A549 (cell line): ENCODE results near the gene CACNA2D2. TPM values are rescaled to one million over a fixed set of nuclear protein-coding genes. Genes with fewer than 3 reads are reported as not detected.

ENCODE experiments used
- ATAC-seq, 2 experiments: fragments of 200-7000 bp in 1 of 2; fragments of >200 bp in 1 of 2; cut with Nextera tagmentation in 1 of 2; cut with Tn5 transposase in 1 of 2; 3 replicates each; pipeline versions ENCODE4 v1.8.0 to v1.9.1; 2018 to 2020; ENCODE audit warnings: mild to moderate bottlenecking in 1 of 2, moderate library complexity in 1 of 2
- CTCF ChIA-PET: fragments of 300-600 bp; sonication (Branson Sonifier 250); formaldehyde crosslinking; extraction: SDS; loops from one replicate; lab custom pipeline; 2021; ENCODE audit warnings: antibody characterized with exemption, inconsistent platforms; lab: Yijun Ruan, JAX
- POLR2A ChIA-PET: fragments of 350-600 bp; formaldehyde crosslinking; extraction: SDS; loops from one replicate; lab custom pipeline; 2021; ENCODE audit warnings: antibody characterized with exemption, inconsistent platforms; lab: Yijun Ruan, JAX
- DNase-seq, 2 experiments: peaks; one replicate each; pipeline versions ENCODE4 v3.0.0 to v3.0.0-alpha.2; 2011 to 2016; ENCODE audit warnings: low read depth in 1 of 2, low spot score in 1 of 2
- FAIRE-seq: peaks from 2 replicates; lab custom pipeline; 2011; peaks lifted over from hg19 to GRCh38; lab: Jason Lieb, UNC
- H3K27ac ChIP-seq, 2 experiments: fragments of >200 bp; sonication (Bioruptor Twin); formaldehyde crosslinking; 3 replicates each; pipeline ENCODE4 v1.5.1; 2016 to 2017
- H3K4me1 ChIP-seq: fragments of >200 bp; sonication (Bioruptor Twin); formaldehyde crosslinking; 3 replicates; pipeline ENCODE4 v1.6.1; 2016
- H3K4me2 ChIP-seq: fragments of >200 bp; sonication (Bioruptor Twin); formaldehyde crosslinking; 3 replicates; pipeline ENCODE4 v1.6.1; 2016
- H3K4me3 ChIP-seq: fragments of >200 bp; sonication (Bioruptor Twin); formaldehyde crosslinking; 3 replicates; pipeline ENCODE4 v1.5.1; 2016
- H3K9me3 ChIP-seq: fragments of >200 bp; sonication (Bioruptor Twin); formaldehyde crosslinking; 3 replicates; pipeline ENCODE4 v1.6.1; 2016
- CEBPB ChIP-seq, 2 experiments: fragments of >200 bp in 1 of 2; sonication (Bioruptor Twin) in 1 of 2; formaldehyde crosslinking in 1 of 2; IDR thresholded peaks; 2 replicates each; pipeline ENCODE4 v1.6.1; 2012 to 2016
- EHF ChIP-seq: fragments of 250-450 bp; sonication (Bioruptor Pico); IDR thresholded peaks from 2 replicates; pipeline ENCODE4 v1.5.0; 2020; ENCODE audit warnings: mild to moderate bottlenecking
- EHMT2 ChIP-seq: fragments of 200-600 bp; sonication (generic); IDR thresholded peaks from 2 replicates; pipeline ENCODE4 v1.6.1; 2016; ENCODE audit warnings: antibody characterized with exemption, low read depth, mild to moderate bottlenecking, moderate library complexity
- ELK1 ChIP-seq: fragments of 150-350 bp; IDR thresholded peaks from 2 replicates; pipeline ENCODE4 v1.6.1; 2014; ENCODE audit warnings: low read depth, mild to moderate bottlenecking, low read length
- FOSL2 ChIP-seq, 2 experiments: fragments of 450-650 bp in 1 of 2; fragments of >200 bp in 1 of 2; sonication (Bioruptor Twin) in 1 of 2; formaldehyde crosslinking; IDR thresholded peaks; 2 replicates each; pipeline versions ENCODE4 v1.5.0 to v1.6.1; 2016 to 2020; ENCODE audit warnings: mild to moderate bottlenecking in 1 of 2, moderate library complexity in 1 of 2
- HDAC2 ChIP-seq: fragments of 200-600 bp; sonication (generic); IDR thresholded peaks from 2 replicates; pipeline ENCODE4 v1.6.1; 2016
- HEYL ChIP-seq: fragments of 250-450 bp; sonication (Bioruptor Pico); IDR thresholded peaks from 2 replicates; pipeline ENCODE4 v1.8.0; 2021; ENCODE audit warnings: mild to moderate bottlenecking, moderate library complexity
- HOXB13 ChIP-seq: fragments of 250-450 bp; sonication (Bioruptor Pico); IDR thresholded peaks from 2 replicates; pipeline ENCODE4 v1.5.0; 2020; ENCODE audit warnings: low read depth, mild to moderate bottlenecking, moderate library complexity
- KDM1A ChIP-seq: fragments of 200-600 bp; sonication (generic); IDR thresholded peaks from 2 replicates; pipeline ENCODE4 v1.6.1; 2016; ENCODE audit warnings: low read depth, mild to moderate bottlenecking
- MAFK ChIP-seq: fragments of 450-650 bp; IDR thresholded peaks from 2 replicates; pipeline ENCODE4 v1.6.1; 2014; ENCODE audit not compliant: partially characterized antibody
- NPAS2 ChIP-seq: fragments of 250-450 bp; sonication (Bioruptor Pico); IDR thresholded peaks from 2 replicates; pipeline ENCODE4 v1.8.0; 2022; ENCODE audit warnings: mild to moderate bottlenecking, moderate library complexity, borderline replicate concordance
- NR3C1 ChIP-seq: fragments of >200 bp; sonication (Bioruptor Twin); formaldehyde crosslinking; IDR thresholded peaks from 3 replicates; pipeline ENCODE4 v1.6.1; 2017
- POLR2A ChIP-seq: IDR thresholded peaks from 2 replicates; pipeline ENCODE4 v1.6.1; 2012; ENCODE audit warnings: mild to moderate bottlenecking, low read length
- RCOR1 ChIP-seq: fragments of 150-350 bp; IDR thresholded peaks from 2 replicates; pipeline ENCODE4 v1.6.1; 2014; ENCODE audit warnings: antibody characterized with exemption, low read length, low read depth
- RFX5 ChIP-seq: fragments of 450-650 bp; IDR thresholded peaks from 2 replicates; pipeline ENCODE4 v1.7.1; 2014; ENCODE audit warnings: antibody characterized with exemption, mild to moderate bottlenecking, moderate library complexity
- SREBF2 ChIP-seq: fragments of 450-650 bp; IDR thresholded peaks from 2 replicates; pipeline ENCODE4 v1.6.1; 2014; ENCODE audit warnings: mild to moderate bottlenecking, moderate library complexity
- TFCP2L1 ChIP-seq: fragments of 250-450 bp; sonication (Bioruptor Pico); IDR thresholded peaks from 2 replicates; pipeline ENCODE4 v1.5.0; 2021; ENCODE audit warnings: mild to moderate bottlenecking
- TP53 ChIP-seq: fragments of 250-450 bp; sonication (Bioruptor Pico); IDR thresholded peaks from 2 replicates; pipeline ENCODE4 v1.5.0; 2021; ENCODE audit warnings: mild to moderate bottlenecking, moderate library complexity
- ZFP36 ChIP-seq: fragments of 450-650 bp; IDR thresholded peaks from 2 replicates; pipeline ENCODE4 v1.6.1; 2014; ENCODE audit warnings: borderline replicate concordance; ENCODE audit not compliant: partially characterized antibody
- ZNF302 ChIP-seq: fragments of 250-450 bp; sonication (Bioruptor Pico); IDR thresholded peaks from 2 replicates; pipeline ENCODE4 v1.9.0; 2021; ENCODE audit warnings: inconsistent platforms, mild to moderate bottlenecking, moderate library complexity
- WGBS: methylation state at CpG from one replicate; pipeline ENCODE4 v1.1.6; 2017; ENCODE audit errors: missing lambda C conversion rate; 5-methylcytosine and 5-hydroxymethylcytosine counted together
- polyA plus RNA-seq, 4 experiments: library from polyadenylated mRNA; depleted of rRNA in 3 of 4; stranded (reverse); fragments of >200 nt; fragmentation: RNase III in 1 of 4; extraction: RNeasy Plus Mini Kit Qiagen cat#74134 plus additional on column Dnase treatment in 1 of 4; gene quantifications; 2 replicates in 3 of 4; 3 replicates in 1 of 4; pipeline ENCODE4 v1.2.3, GENCODE V29; 2011 to 2017

The CACNA2D2 gene
- polyA plus RNA-seq, 2 of the 4 experiments (the other 2 are of a cell fraction): 0.21 to 0.75 TPM

DNA sequence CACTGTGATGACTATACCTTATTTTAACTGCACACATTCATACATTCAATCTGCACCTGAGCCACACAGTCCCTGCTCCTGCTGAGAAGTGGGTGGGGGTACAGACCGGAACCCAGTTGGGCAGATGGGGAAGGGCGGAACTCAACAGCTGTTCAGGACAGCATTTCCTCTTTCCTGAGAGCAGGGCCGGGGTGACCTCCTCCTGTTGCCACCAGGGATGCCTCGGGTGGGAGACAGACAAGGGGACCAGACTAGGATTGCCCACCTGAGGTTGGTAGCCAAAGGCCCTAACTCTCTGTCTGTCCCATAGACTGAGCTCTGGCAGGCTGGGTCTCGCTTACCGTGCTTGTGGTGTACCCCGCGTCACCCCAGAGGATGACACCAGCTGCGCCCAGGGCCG is 184.8 kb downstream of the CACNA2D2 start:
- ATAC-seq: no peak
- no peak for FAIRE-seq
- WGBS: 97% methylated on average over 7 of the region's 10 CpGs
- Histone ChIP-seq H3K27ac (no peak overlapping the region), H3K4me2 (no peak overlapping the region), H3K4me1 (peaks cover 31% of the 10 kb centered on the region), H3K9me3 (no peaks in the 10 kb centered on the region), H3K4me3 (no peak overlapping the region)
- no peak for DNase-seq
- POLR2A ChIA-PET: no interaction called here
- no peak for TF ChIP-seq ZNF302
- no peak for TF ChIP-seq EHMT2
- no peak for TF ChIP-seq NPAS2 (CRISPR knock-in tag)
- TF ChIP-seq RCOR1: no peak
- no peak for TF ChIP-seq MAFK
- no peak for TF ChIP-seq TFCP2L1 (CRISPR knock-in tag)
- no peak for TF ChIP-seq HEYL
- TF ChIP-seq, all 56 proteins: peak for 0
- CTCF ChIA-PET: interaction anchor here (0.8 to 5.0 kb wide), 5 partner anchors 9 to 92 kb away, joined by 3 to 21 read pairs (median 5); partner anchors contain the start of genes HYAL3, IFRD2, NAA80 and TUSC2

- WGBS: 89% methylated on average over 5 of the region's 11 CpGs
- no peak for TF ChIP-seq RFX5
- no peak for TF ChIP-seq EHMT2
- TF ChIP-seq SREBF2: no peak
- TF ChIP-seq NR3C1: no peak
- no peak for TF ChIP-seq ELK1
- no peak for TF ChIP-seq TP53 (CRISPR knock-in tag)
- no peak for TF ChIP-seq CEBPB (IDR thresholded peaks at IDR 0.05)
- no peak for TF ChIP-seq HDAC2
- no peak for TF ChIP-seq HOXB13
- no peak for TF ChIP-seq POLR2A
- FAIRE-seq (no peak), DNase-seq (no peak), ATAC-seq (no peak)
- Histone ChIP-seq H3K4me2 (no peak overlapping the region; the same call in 2 of the 3 replicates), H3K4me1 (peaks cover 31% of the 10 kb centered on the region), H3K4me3 (no peak overlapping the region), H3K9me3 (no peaks in the 10 kb centered on the region), H3K27ac (no peak overlapping the region; a peak in 1 of 6 replicates)
- CTCF ChIA-PET: interaction anchor here (0.8 to 5.0 kb wide), 5 partner anchors 10 to 92 kb away, joined by 3 to 21 read pairs (median 5); partner anchors contain the start of genes HYAL3, IFRD2, NAA80 and TUSC2
- POLR2A ChIA-PET: no interaction called here
Measured at GRCh38 chr3:50318163-50318562, 185.3 kb downstream of the CACNA2D2 start.

GRCh38 chr3:50317300-50317699 is 186.1 kb downstream of the CACNA2D2 start:
- H3K9me3 ChIP-seq: no peaks in the 10 kb centered on the region
- no peak for ATAC-seq
- WGBS: 56% methylated on average over 5 of the region's 6 CpGs
- ChIA-PET POLR2A (interaction anchor here (1.3 kb wide), 1 partner anchor 20 kb away, joined by 4 read pairs; no protein-coding TSS in a partner anchor), CTCF (interaction anchor here (2.3 kb wide), 1 partner anchor 11 kb away, joined by 8 read pairs; the partner anchor contains the start of gene TUSC2)
- H3K4me1 ChIP-seq: peaks cover 31% of the 10 kb centered on the region
- no peak overlapping the region for H3K4me3 ChIP-seq
- peak overlapping the region; percentile 39 to 78; a peak in 4 of 6 replicates for H3K27ac ChIP-seq
- H3K4me2 ChIP-seq: peak overlapping the region; percentile 66
- no peak for FAIRE-seq
- DNase-seq: no peak
- TF ChIP-seq KDM1A (no peak), EHF (CRISPR knock-in tag) (no peak), ZFP36 (no peak), NPAS2 (CRISPR knock-in tag) (no peak)

DNA sequence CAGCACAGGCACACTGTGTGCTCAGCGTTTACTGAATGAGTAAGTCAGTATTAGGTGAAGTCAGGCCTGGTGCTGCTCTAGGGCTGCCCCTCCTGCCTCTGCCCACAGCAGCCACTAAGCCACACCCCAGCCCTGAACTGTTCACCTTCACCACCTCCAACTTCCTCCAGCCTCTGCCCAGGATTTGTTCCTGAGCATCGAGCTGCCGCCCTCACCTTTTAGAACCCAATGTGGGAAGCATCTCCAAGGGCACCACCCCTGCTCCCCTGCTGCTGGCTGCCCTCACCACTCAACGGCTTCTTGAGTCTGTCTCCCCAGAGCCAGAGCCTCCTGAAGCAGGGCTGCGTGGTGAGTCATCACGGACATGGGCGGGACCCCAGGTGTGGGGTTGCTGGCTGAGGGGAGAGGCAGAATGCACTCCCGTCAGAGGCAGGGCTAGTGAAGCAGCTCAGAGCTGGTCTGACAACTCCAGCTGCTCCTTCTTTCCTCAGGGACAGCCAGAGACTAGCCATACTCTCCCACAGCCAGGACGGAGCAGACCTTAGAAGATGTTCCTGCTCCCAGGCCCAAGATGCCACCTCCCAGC is 186.7 kb downstream of the CACNA2D2 start:
- Histone ChIP-seq H3K4me1 (peaks cover 26% of the 10 kb centered on the region), H3K27ac (peak overlapping the region; percentile 39 to 78; a peak in 4 of 6 replicates), H3K4me3 (no peak overlapping the region), H3K9me3 (no peaks in the 10 kb centered on the region), H3K4me2 (peak overlapping the region; percentile 66)
- CTCF ChIA-PET: no interaction called here
- ATAC-seq: peak; percentile 55 to 62
- peak in 1 of 2 experiments; percentile 73 for DNase-seq
- 9% methylated on average over 8 of the region's 9 CpGs for WGBS
- TF ChIP-seq FOSL2 (IDR thresholded peaks at IDR 0.05) (no peak), FOSL2 (CRISPR knock-in tag; IDR thresholded peaks at IDR 0.05) (peak; percentile 88), HDAC2 (no peak)
- POLR2A ChIA-PET: interaction anchor here (1.3 kb wide), 1 partner anchor 20 kb away, joined by 4 read pairs; no protein-coding TSS in a partner anchor
- FAIRE-seq: no peak
